Measurements from ENCODE around the gene ZNF19.

The ZNF19 gene

DNA sequence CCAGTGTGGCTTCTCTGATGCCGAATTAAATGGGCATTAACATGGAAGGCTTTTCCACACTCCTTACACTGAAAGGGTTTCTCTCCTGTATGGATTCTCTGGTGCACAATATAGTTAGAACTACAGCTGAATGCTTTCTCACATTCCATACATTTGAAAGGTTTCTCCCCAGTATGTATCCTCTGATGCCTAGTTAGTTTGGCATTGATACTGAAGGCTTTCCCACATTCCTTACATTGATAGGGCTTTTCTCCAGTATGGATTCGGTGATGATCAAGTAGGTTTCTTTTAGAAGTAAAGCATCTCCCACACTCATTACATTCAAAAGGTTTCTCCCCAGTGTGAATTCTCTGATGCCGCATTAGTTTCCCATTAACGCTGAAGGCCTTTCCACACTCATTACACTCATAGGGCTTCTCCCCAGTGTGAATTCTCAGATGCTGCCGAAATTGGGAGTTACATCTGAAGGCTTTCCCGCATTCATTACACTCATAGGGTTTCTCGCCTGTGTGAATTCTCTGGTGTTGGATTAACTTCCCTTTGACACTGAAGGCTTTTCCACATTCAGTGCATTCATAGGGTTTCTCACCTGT, 40.8 kb downstream of the ZNF19 start:
- Histone ChIP-seq H3K9me3 (ENCODE audit: control insufficient read depth in 2 of 2, low read length in 2 of 2) (peaks cover 36 to 46% of the 10 kb centered on the region in 2 donors), H3K36me3 (ENCODE audit: control insufficient read depth in 2 of 2, insufficient read depth in 2 of 2, low read length in 2 of 2) (peaks cover 42 to 45% of the 10 kb centered on the region in 2 donors), H3K27ac (ENCODE audit: low read depth in 2 of 2, low read length in 2 of 2) (no peak overlapping the region), H3K9ac (ENCODE audit: low read depth in 1 of 2, low read length in 2 of 2) (no peak overlapping the region), H3K4me3 (ENCODE audit: low read length in 2 of 2) (no peak overlapping the region), H3K27me3 (ENCODE audit: control insufficient read depth in 2 of 2, insufficient read depth in 2 of 2, low read length in 2 of 2) (no peaks in the 10 kb centered on the region), H3K4me1 (ENCODE audit: control insufficient read depth in 2 of 2, insufficient read depth in 2 of 2, low read length in 2 of 2) (no peaks in the 10 kb centered on the region)

DNA sequence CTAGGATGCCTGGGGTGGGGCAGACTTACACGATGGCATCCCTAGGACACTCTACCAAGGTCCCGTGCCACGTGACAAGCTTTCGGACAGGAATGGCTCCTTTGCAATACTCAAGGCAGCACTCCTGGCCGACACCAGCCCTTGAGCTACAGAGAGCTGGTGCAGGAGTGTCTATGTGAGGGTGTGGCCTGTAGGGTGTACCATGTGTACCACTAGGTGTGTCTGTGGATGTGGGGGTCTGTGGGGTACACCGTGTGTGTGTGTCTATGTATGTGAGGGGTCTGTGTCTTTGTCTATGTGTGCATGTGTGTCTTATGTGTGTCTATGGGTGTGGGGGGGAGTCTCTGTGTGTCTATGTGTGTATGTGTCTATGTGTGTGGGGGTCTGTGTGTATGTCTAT, 45.4 kb downstream of the ZNF19 start:
- Histone ChIP-seq H3K9me3 (ENCODE audit: control insufficient read depth in 2 of 2, low read length in 2 of 2) (peaks cover 17 to 27% of the 10 kb centered on the region in 2 donors), H3K9ac (ENCODE audit: low read depth in 1 of 2, low read length in 2 of 2) (no peak overlapping the region), H3K27ac (ENCODE audit: low read depth in 2 of 2, low read length in 2 of 2) (no peak overlapping the region), H3K27me3 (ENCODE audit: control insufficient read depth in 2 of 2, insufficient read depth in 2 of 2, low read length in 2 of 2) (no peaks in the 10 kb centered on the region), H3K36me3 (ENCODE audit: control insufficient read depth in 2 of 2, insufficient read depth in 2 of 2, low read length in 2 of 2) (peaks cover 6 to 9% of the 10 kb centered on the region in 2 donors), H3K4me1 (ENCODE audit: control insufficient read depth in 2 of 2, insufficient read depth in 2 of 2, low read length in 2 of 2) (no peaks in the 10 kb centered on the region), H3K4me3 (ENCODE audit: low read length in 2 of 2) (no peak overlapping the region)

DNA sequence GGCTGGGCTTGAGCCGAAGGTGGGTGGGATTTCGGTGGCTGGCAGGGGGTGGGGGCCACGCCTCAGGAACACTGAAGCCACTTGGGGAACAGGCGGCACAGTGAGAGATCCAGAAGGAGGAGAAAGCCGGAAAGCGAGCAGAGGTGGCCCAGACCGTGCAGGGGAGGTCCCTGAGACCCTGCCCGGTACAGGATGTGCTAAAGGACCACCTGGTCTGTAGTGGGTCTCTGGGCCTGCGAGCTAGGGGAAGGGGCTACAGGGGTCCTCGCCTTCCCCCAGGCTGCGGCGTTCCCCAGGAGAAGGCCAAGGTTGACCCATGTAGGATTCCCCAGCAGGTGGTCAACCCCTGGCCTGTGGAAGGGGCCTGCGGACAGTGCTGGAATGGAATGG, 47.1 kb downstream of the ZNF19 start, which contains the start of gene TLE7:
Gene TLE7, minus strand, starts transcription at position 4 of the 390 bp plus-strand sequence. CDS start 8,730 bp downstream, outside the sequence.
- H3K27ac ChIP-seq (ENCODE audit: low read depth in 2 of 2, low read length in 2 of 2): no peak within 1 kb of the TSS
- no peak within 1 kb of the TSS for H3K4me3 ChIP-seq (ENCODE audit: low read length in 2 of 2)
- H3K9me3 ChIP-seq (ENCODE audit: control insufficient read depth in 2 of 2, low read length in 2 of 2): peaks cover 9 to 14% of the 10 kb centered on the region in 2 donors
- H3K9ac ChIP-seq (ENCODE audit: low read depth in 1 of 2, low read length in 2 of 2): no peak within 1 kb of the TSS
- no peaks in the 10 kb centered on the region for H3K4me1 ChIP-seq (ENCODE audit: control insufficient read depth in 2 of 2, insufficient read depth in 2 of 2, low read length in 2 of 2)
- no peaks in the 10 kb centered on the region for H3K27me3 ChIP-seq (ENCODE audit: control insufficient read depth in 2 of 2, insufficient read depth in 2 of 2, low read length in 2 of 2)
- H3K36me3 ChIP-seq (ENCODE audit: control insufficient read depth in 2 of 2, insufficient read depth in 2 of 2, low read length in 2 of 2): no peaks in the 10 kb centered on the region

DNA sequence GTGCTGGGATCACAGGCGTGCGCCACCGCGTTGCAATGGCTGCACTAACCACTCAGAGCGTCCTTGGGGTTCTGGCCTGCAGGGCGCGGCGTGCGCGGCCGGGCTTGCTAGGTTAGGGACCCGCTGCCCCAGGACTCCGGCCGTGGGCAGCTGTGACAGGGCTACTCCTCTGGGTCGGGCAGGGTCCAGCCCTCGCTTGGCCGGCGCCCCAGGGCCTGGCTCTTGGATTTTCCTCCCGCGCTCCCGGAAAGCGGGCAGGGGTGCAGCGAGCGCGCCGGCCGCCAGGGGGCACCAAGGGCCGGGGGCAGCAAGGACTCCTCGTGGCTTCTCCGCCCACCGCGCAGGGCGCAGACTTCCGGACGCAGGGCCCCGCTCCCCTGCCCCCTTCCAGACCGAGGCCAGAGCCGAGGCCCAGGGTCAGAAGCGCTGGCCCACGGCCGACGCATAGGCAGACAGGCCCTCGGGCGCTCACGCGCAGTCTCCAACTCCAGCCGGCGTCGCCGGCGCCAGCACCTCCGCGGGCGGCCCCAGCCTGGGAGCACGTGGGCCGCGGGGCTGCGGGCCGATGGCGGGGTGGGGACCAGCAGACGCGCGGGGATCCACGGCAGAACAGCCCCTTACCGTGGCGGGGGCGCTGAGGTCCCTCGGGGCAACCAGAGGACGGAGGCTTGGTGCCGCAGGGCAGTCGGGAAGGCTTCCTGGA, 47.6 kb downstream of the ZNF19 start:
- Histone ChIP-seq H3K4me3 (ENCODE audit: low read length in 2 of 2) (no peak overlapping the region), H3K27me3 (ENCODE audit: control insufficient read depth in 2 of 2, insufficient read depth in 2 of 2, low read length in 2 of 2) (no peaks in the 10 kb centered on the region), H3K9me3 (ENCODE audit: control insufficient read depth in 2 of 2, low read length in 2 of 2) (peaks cover 4 to 10% of the 10 kb centered on the region in 2 donors), H3K9ac (ENCODE audit: low read depth in 1 of 2, low read length in 2 of 2) (no peak overlapping the region), H3K36me3 (ENCODE audit: control insufficient read depth in 2 of 2, insufficient read depth in 2 of 2, low read length in 2 of 2) (no peaks in the 10 kb centered on the region), H3K4me1 (ENCODE audit: control insufficient read depth in 2 of 2, insufficient read depth in 2 of 2, low read length in 2 of 2) (no peaks in the 10 kb centered on the region), H3K27ac (ENCODE audit: low read depth in 2 of 2, low read length in 2 of 2) (no peak overlapping the region)

DNA sequence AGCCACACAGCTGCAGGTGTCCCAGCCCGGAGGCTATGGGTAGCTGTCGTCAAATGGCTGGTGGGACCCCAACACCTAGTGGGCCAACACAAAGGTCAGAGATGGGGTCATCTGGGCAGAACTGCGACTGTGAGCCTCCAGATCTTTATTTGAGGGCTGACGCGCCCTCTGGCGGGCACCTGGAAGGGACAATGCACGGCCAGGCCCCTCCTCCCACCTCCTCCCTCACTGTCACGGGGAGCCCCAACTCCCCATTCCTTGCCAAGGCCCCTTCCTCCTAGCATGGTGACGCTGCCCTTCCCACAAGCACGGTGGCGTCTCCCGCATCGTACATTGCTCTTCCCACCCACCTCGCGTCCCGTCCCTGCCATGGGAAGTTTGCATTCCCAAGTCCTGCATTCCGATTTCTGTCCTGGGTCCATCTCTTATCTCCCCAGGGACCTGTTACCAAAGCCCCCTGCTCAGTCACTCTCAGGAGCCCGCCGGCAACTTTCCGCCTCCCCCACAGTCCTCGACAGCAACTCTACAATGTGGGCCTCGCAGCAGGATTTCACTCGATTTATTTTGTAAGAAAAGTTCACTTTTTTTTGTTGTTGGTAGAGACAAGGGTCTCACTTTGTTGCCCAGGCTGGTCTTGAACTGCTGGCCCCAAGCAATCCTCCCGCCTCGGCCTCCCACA, 48.3 kb downstream of the ZNF19 start:
- Histone ChIP-seq H3K9ac (ENCODE audit: low read depth in 1 of 2, low read length in 2 of 2) (no peak overlapping the region), H3K4me1 (ENCODE audit: control insufficient read depth in 2 of 2, insufficient read depth in 2 of 2, low read length in 2 of 2) (no peaks in the 10 kb centered on the region), H3K9me3 (ENCODE audit: control insufficient read depth in 2 of 2, low read length in 2 of 2) (peaks cover 3 to 10% of the 10 kb centered on the region in 2 donors), H3K27ac (ENCODE audit: low read depth in 2 of 2, low read length in 2 of 2) (no peak overlapping the region), H3K4me3 (ENCODE audit: low read length in 2 of 2) (no peak overlapping the region), H3K27me3 (ENCODE audit: control insufficient read depth in 2 of 2, insufficient read depth in 2 of 2, low read length in 2 of 2) (no peaks in the 10 kb centered on the region), H3K36me3 (ENCODE audit: control insufficient read depth in 2 of 2, insufficient read depth in 2 of 2, low read length in 2 of 2) (no peaks in the 10 kb centered on the region)

DNA sequence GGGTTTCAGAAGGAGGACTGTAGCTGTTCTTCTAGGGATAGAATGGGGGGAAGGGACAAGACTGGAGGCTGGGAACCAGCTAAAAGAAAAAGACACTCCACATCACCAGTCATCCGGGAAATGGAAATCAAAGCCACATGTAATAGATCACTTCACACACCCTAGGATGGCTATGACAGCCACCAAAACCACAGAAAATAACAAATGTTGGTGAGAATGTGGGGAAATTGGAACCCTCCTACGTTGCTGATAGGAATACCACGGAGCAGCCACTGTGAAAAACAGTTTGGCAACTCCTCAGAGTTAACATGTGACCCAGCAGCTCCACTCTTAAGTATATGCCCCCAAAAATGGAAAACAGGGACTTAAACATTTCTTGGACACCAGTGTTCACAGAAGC, 49.6 kb downstream of the ZNF19 start:
- peaks cover 3 to 7% of the 10 kb centered on the region in 2 donors for H3K9me3 ChIP-seq (ENCODE audit: control insufficient read depth in 2 of 2, low read length in 2 of 2)
- no peaks in the 10 kb centered on the region for H3K27me3 ChIP-seq (ENCODE audit: control insufficient read depth in 2 of 2, insufficient read depth in 2 of 2, low read length in 2 of 2)
- H3K4me1 ChIP-seq (ENCODE audit: control insufficient read depth in 2 of 2, insufficient read depth in 2 of 2, low read length in 2 of 2): no peaks in the 10 kb centered on the region
- H3K9ac ChIP-seq (ENCODE audit: low read depth in 1 of 2, low read length in 2 of 2): no peak overlapping the region
- no peak overlapping the region for H3K4me3 ChIP-seq (ENCODE audit: low read length in 2 of 2)
- H3K27ac ChIP-seq (ENCODE audit: low read depth in 2 of 2, low read length in 2 of 2): no peak overlapping the region
- H3K36me3 ChIP-seq (ENCODE audit: control insufficient read depth in 2 of 2, insufficient read depth in 2 of 2, low read length in 2 of 2): no peaks in the 10 kb centered on the region

DNA sequence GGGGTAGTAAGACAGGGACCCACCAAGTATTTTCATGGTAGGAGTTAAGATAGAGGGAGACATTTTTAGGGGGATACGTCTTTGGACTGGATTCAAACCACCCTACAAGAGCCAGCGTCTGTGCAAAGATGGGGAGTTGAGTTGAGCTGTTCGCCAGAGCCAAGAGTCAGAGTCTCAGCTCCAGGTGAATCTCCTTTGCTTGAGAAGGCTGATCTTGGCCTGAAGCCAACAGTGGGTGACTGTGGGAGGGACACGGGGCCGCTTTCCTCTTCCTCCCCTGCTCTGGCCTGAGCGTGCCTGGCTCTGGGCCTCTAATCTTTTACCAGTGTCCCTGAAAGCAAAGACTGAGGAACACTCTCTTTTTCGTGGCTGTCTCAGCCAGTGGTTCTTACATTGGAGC, 52.7 kb downstream of the ZNF19 start:
- H3K27me3 ChIP-seq (ENCODE audit: control insufficient read depth in 2 of 2, insufficient read depth in 2 of 2, low read length in 2 of 2): no peaks in the 10 kb centered on the region
- no peaks in the 10 kb centered on the region for H3K9me3 ChIP-seq (ENCODE audit: control insufficient read depth in 2 of 2, low read length in 2 of 2)
- H3K9ac ChIP-seq (ENCODE audit: low read depth in 1 of 2, low read length in 2 of 2): no peak overlapping the region
- H3K36me3 ChIP-seq (ENCODE audit: control insufficient read depth in 2 of 2, insufficient read depth in 2 of 2, low read length in 2 of 2): no peaks in the 10 kb centered on the region
- no peaks in the 10 kb centered on the region for H3K4me1 ChIP-seq (ENCODE audit: control insufficient read depth in 2 of 2, insufficient read depth in 2 of 2, low read length in 2 of 2)
- H3K27ac ChIP-seq (ENCODE audit: low read depth in 2 of 2, low read length in 2 of 2): no peak overlapping the region
- H3K4me3 ChIP-seq (ENCODE audit: low read length in 2 of 2): no peak overlapping the region

DNA sequence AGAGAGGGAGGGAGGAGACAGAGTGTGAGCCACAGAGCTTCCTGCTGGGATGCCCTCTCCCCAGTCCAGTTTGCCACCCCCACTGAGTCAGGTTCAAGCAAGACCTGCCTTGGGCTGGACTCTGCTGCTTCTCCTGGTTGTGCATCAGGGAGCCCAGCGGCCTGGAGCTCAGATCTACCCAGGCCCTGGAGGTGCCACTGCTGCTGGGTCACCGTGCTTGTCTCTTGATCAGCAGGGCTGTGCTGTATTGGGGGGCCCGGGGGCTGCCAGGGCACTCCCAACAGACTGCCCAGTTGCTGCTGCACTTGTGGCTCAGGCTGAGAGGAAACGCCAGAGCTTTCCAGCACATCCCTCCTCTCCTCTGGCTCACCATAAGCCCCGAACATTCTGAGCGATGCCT, 56.2 kb downstream of the ZNF19 start:
- Histone ChIP-seq H3K9me3 (ENCODE audit: control insufficient read depth in 2 of 2, low read length in 2 of 2) (no peaks in the 10 kb centered on the region), H3K27me3 (ENCODE audit: control insufficient read depth in 2 of 2, insufficient read depth in 2 of 2, low read length in 2 of 2) (no peaks in the 10 kb centered on the region), H3K27ac (ENCODE audit: low read depth in 2 of 2, low read length in 2 of 2) (no peak overlapping the region), H3K36me3 (ENCODE audit: control insufficient read depth in 2 of 2, insufficient read depth in 2 of 2, low read length in 2 of 2) (no peaks in the 10 kb centered on the region), H3K4me1 (ENCODE audit: control insufficient read depth in 2 of 2, insufficient read depth in 2 of 2, low read length in 2 of 2) (no peaks in the 10 kb centered on the region), H3K9ac (ENCODE audit: low read depth in 1 of 2, low read length in 2 of 2) (no peak overlapping the region), H3K4me3 (ENCODE audit: low read length in 2 of 2) (no peak overlapping the region)

DNA sequence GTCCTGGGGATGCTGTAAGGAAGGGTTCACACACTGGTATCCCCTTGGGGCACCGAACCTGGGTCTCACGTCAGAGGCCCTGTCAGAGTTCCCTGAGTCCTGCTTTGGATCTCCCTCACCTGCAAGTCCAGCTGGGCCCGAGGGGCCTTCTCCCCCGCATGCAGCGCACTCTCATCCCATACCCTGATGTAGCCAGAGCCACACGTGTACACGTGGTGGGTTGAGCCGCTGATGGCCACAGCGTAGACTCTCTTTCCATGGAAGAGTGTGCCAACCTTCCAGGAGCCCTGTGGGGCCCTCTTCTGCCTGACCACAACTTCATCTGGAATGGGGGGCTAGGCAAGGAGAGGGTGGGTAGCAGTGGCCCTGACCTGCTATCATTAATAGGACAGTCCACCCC, 57.1 kb downstream of the ZNF19 start:
- no peak overlapping the region for H3K4me3 ChIP-seq (ENCODE audit: low read length in 2 of 2)
- no peak overlapping the region for H3K27ac ChIP-seq (ENCODE audit: low read depth in 2 of 2, low read length in 2 of 2)
- no peaks in the 10 kb centered on the region for H3K4me1 ChIP-seq (ENCODE audit: control insufficient read depth in 2 of 2, insufficient read depth in 2 of 2, low read length in 2 of 2)
- H3K36me3 ChIP-seq (ENCODE audit: control insufficient read depth in 2 of 2, insufficient read depth in 2 of 2, low read length in 2 of 2): no peaks in the 10 kb centered on the region
- no peak overlapping the region for H3K9ac ChIP-seq (ENCODE audit: low read depth in 1 of 2, low read length in 2 of 2)
- H3K9me3 ChIP-seq (ENCODE audit: control insufficient read depth in 2 of 2, low read length in 2 of 2): peaks cover 0 to 2% of the 10 kb centered on the region in 2 donors
- no peaks in the 10 kb centered on the region for H3K27me3 ChIP-seq (ENCODE audit: control insufficient read depth in 2 of 2, insufficient read depth in 2 of 2, low read length in 2 of 2)

DNA sequence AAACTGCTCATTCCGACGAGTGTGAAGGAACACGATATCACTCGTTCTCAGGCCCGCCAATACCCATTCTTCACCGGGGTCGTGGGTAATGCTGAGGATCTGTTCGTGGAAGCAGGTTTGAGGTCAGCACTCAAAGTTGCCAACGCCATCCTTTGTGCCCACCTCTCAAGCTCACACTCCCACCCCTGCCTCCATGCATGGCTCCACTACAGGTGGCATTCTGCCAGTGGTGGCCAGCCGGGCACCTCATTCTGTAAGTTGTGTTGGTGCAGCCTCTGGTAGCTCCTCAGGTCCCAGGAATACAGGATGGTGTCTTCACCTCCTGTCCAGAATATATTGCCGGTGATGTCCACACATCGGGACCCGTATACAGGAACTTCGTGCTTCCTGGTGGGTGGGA, 57.9 kb downstream of the ZNF19 start:
- no peak overlapping the region for H3K27ac ChIP-seq (ENCODE audit: low read depth in 2 of 2, low read length in 2 of 2)
- no peak overlapping the region for H3K9ac ChIP-seq (ENCODE audit: low read depth in 1 of 2, low read length in 2 of 2)
- no peak overlapping the region for H3K4me3 ChIP-seq (ENCODE audit: low read length in 2 of 2)
- no peaks in the 10 kb centered on the region for H3K36me3 ChIP-seq (ENCODE audit: control insufficient read depth in 2 of 2, insufficient read depth in 2 of 2, low read length in 2 of 2)
- H3K9me3 ChIP-seq (ENCODE audit: control insufficient read depth in 2 of 2, low read length in 2 of 2): peaks cover 0 to 2% of the 10 kb centered on the region in 2 donors
- H3K27me3 ChIP-seq (ENCODE audit: control insufficient read depth in 2 of 2, insufficient read depth in 2 of 2, low read length in 2 of 2): peaks cover 0 to 5% of the 10 kb centered on the region in 2 donors
- no peaks in the 10 kb centered on the region for H3K4me1 ChIP-seq (ENCODE audit: control insufficient read depth in 2 of 2, insufficient read depth in 2 of 2, low read length in 2 of 2)
